Measurements from ENCODE around the gene OPCML. TPM values are rescaled to one million over a fixed set of nuclear protein-coding genes. Genes with fewer than 3 reads are reported as not detected.

OPCML gene
- total RNA-seq, 1 experiment from 2014 or later, result 0.94 TPM

- peaks cover 5 to 24% (median 9%) of the 10 kb centered on the region in 3 experiments for H3K36me3 Mint-ChIP-seq (ENCODE audit: insufficient read depth in 1 of 3, low read depth in 3 of 3)
- Histone ChIP-seq H3K56ac (ENCODE audit: insufficient read length, low read depth, low read length) (no peak overlapping the region), H3T11ph (ENCODE audit: low read length) (no peak overlapping the region), H4K5ac (ENCODE audit: insufficient read length, low read depth, low read length) (no peak overlapping the region), H3K4me2 (ENCODE audit: insufficient read depth, insufficient read length, low read length) (no peak overlapping the region), H4K91ac (ENCODE audit: insufficient read length, low read depth, low read length) (no peak overlapping the region), H2AK5ac (ENCODE audit: insufficient read length, low read length) (no peak overlapping the region), H3K23ac (ENCODE audit: insufficient read length, low read depth, low read length) (no peak overlapping the region), H3K14ac (ENCODE audit: insufficient read depth, low read length) (no peak overlapping the region), H3K27me3 (ENCODE audit: insufficient read depth, low read length) (no peaks in the 10 kb centered on the region), H3K9ac (ENCODE audit: extremely low read depth, insufficient read length, low read length) (no peak overlapping the region), H3K79me2 (ENCODE audit: insufficient read depth, low read length) (no peaks in the 10 kb centered on the region), H4K8ac (replicated peaks; ENCODE audit: insufficient read length, low read depth, low read length) (no peak overlapping the region), H3K9me3 (ENCODE audit: control insufficient read depth, low read depth, low read length) (no peaks in the 10 kb centered on the region), H3K18ac (ENCODE audit: insufficient read length, low read depth, low read length) (no peak overlapping the region), H2BK120ac (ENCODE audit: low read depth, low read length, poor library complexity, severe bottlenecking) (no peak overlapping the region), H2AFZ (ENCODE audit: low read length) (no peak overlapping the region), H3K79me1 (ENCODE audit: insufficient read depth, low read depth, low read length, poor library complexity, severe bottlenecking) (no peaks in the 10 kb centered on the region), H3K27ac (ENCODE audit: insufficient read length, low read depth, low read length) (no peak overlapping the region), H3K4me1 (ENCODE audit: insufficient read depth, low read length) (no peaks in the 10 kb centered on the region; the same call in 1 of the 2 replicates), H2BK15ac (ENCODE audit: low read depth, low read length) (no peak overlapping the region), H2BK5ac (ENCODE audit: insufficient read length, low read length) (no peak overlapping the region), H3K23me2 (ENCODE audit: insufficient read length, low read depth, low read length, poor library complexity, severe bottlenecking) (no peaks in the 10 kb centered on the region), H2BK20ac (ENCODE audit: low read depth, low read length, poor library complexity, severe bottlenecking) (no peak overlapping the region), H3K4ac (ENCODE audit: low read depth, low read length) (no peak overlapping the region), H4K20me1 (ENCODE audit: control insufficient read depth, insufficient read depth, insufficient read length) (no peaks in the 10 kb centered on the region), H2BK12ac (ENCODE audit: insufficient read length, low read depth, low read length) (no peak overlapping the region)
- no peak for TF ChIP-seq CTCF (conservative IDR thresholded peaks at IDR 0.05)
- no peak overlapping the region for H3K27ac Mint-ChIP-seq
- H3K4me3 Mint-ChIP-seq, result no peak overlapping the region
- WGBS (ENCODE audit: extremely low coverage, insufficient read length, low lambda C conversion rate), result no CpG with 5 or more reads among the region's 3 CpGs
- H3K4me1 Mint-ChIP-seq, result peaks cover 24 to 31% of the 10 kb centered on the region in 2 experiments
- H3K9me3 Mint-ChIP-seq, result peaks cover 11 to 15% of the 10 kb centered on the region in 2 experiments; a peak in 4 of 5 replicates
- H3K27me3 Mint-ChIP-seq (ENCODE audit: low read depth), result peaks cover 1% of the 10 kb centered on the region; the same call in 1 of the 2 replicates
- no peak for DNase-seq
Observed at GRCh38 chr11:132855516-132855915, 676.8 kb downstream of the OPCML start.

All from H9 (cell line).